Astrocyte of the spinal cord (primary cell): Measurements from ENCODE around the gene SEC14L6.

ENCODE experiments used
- DNase-seq: peaks from one replicate; pipeline ENCODE4 v3.0.0; 2011; ENCODE audit warnings: low read depth, low spot score
- H3K4me3 ChIP-seq: 2 replicates; pipeline ENCODE4 v1.5.1; 2011; ENCODE audit warnings: low read depth, mild to moderate bottlenecking, low read length, moderate library complexity
- CTCF ChIP-seq: IDR thresholded peaks from 2 replicates; pipeline ENCODE4 v1.5.1; 2012; ENCODE audit warnings: low read depth, mild to moderate bottlenecking, low read length, inconsistent platforms
- in situ Hi-C: cut with HindIII; loops from 2 replicates; pipeline ENCODE4 v1.10.0; 2017; ENCODE audit warnings: low sequenced_read_pairs

The SEC14L6 gene

GRCh38 chr22:30519842-30520425, 26.6 kb downstream of the SEC14L6 start:
- TF ChIP-seq CTCF: no peak
- no peak for DNase-seq
- no peak overlapping the region for H3K4me3 ChIP-seq
- in situ Hi-C loops: no loop called here

GRCh38 chr22:30516731-30517130, 29.8 kb downstream of the SEC14L6 start:
- in situ Hi-C loops: no loop called here
- TF ChIP-seq CTCF: no peak
- DNase-seq: no peak
- H3K4me3 ChIP-seq: no peak overlapping the region

GRCh38 chr22:30516273-30516672, 30.3 kb downstream of the SEC14L6 start:
- in situ Hi-C loops: no loop called here
- no peak overlapping the region for H3K4me3 ChIP-seq
- TF ChIP-seq CTCF: no peak
- DNase-seq: no peak

- TF ChIP-seq CTCF: no peak
- in situ Hi-C loops: no loop called here
- no peak for DNase-seq
- H3K4me3 ChIP-seq: no peak overlapping the region
These were observed 32.3 kb downstream of the SEC14L6 start for GRCh38 chr22:30514252-30514651.

GRCh38 chr22:30513462-30513861, 33.1 kb downstream of the SEC14L6 start:
- no peak for TF ChIP-seq CTCF
- no peak overlapping the region for H3K4me3 ChIP-seq
- no peak for DNase-seq
- in situ Hi-C loops: no loop called here

GRCh38 chr22:30511911-30512310, 34.6 kb downstream of the SEC14L6 start:
- in situ Hi-C loops: no loop called here
- TF ChIP-seq CTCF: no peak
- DNase-seq: no peak
- no peak overlapping the region for H3K4me3 ChIP-seq

- no peak for TF ChIP-seq CTCF
- H3K4me3 ChIP-seq: no peak overlapping the region
- in situ Hi-C loops: no loop called here
- DNase-seq: no peak
These were observed 35.4 kb downstream of the SEC14L6 start for GRCh38 chr22:30511109-30511508.
